GM21619 (cell line): ENCODE results near the gene SGF29.
"Not testable (repeated sequence)": the region's sequence is repeated elsewhere in the genome, so short reads cannot be mapped to it uniquely, and the experiment has no call there.

Source experiments
- ATAC-seq: cut with Tn5 transposase; IDR thresholded peaks from one replicate; pipeline ENCODE4 v1.9.1; 2021; ENCODE audit not compliant: unreplicated experiment

The SGF29 gene

DNA sequence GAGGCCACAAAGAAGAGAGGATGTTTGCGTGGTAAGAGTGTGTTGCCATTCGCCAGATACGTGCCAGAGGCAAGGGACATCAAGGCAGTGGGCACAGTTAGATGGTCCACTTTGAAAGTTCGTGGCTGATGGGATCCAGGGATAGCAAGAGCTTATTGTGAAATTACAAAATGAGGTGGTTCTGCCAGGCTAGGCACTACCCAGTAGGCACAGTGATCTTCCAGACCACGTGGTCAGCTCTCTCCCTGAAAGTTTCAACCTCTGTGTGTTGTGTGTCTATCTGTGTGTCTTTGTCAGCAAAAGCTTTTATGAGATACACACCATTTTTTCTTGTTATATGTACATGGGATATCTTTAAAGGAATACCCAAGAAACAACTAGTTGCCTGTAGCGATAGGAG, 9.5 kb downstream of the SGF29 start:
- ATAC-seq: no peak

GRCh38 chr16:28566233-28566925, 12.7 kb downstream of the SGF29 start:
- not testable (repeated sequence) for ATAC-seq

DNA sequence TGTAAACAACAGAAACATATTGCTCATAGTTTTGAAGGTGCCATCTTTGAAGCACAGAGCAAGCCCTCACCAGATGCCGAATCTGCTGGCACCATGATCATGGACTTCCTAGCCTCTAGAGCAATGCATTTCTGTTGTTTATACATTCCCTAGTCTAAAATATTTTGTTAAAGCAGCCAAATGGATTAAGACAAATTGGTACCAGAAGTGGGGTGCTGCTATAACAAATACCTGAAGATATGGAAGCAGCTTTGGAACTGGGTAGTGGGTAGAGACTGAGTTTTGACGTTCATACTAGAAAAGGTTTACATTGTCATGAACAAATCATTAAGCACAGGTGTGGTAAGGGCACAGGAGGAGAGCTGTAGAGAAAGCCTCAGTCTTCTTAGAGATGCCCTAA, 13.6 kb downstream of the SGF29 start:
- ATAC-seq: no peak

GRCh38 chr16:28569021-28569420, 15.3 kb downstream of the SGF29 start:
- ATAC-seq: no peak

DNA sequence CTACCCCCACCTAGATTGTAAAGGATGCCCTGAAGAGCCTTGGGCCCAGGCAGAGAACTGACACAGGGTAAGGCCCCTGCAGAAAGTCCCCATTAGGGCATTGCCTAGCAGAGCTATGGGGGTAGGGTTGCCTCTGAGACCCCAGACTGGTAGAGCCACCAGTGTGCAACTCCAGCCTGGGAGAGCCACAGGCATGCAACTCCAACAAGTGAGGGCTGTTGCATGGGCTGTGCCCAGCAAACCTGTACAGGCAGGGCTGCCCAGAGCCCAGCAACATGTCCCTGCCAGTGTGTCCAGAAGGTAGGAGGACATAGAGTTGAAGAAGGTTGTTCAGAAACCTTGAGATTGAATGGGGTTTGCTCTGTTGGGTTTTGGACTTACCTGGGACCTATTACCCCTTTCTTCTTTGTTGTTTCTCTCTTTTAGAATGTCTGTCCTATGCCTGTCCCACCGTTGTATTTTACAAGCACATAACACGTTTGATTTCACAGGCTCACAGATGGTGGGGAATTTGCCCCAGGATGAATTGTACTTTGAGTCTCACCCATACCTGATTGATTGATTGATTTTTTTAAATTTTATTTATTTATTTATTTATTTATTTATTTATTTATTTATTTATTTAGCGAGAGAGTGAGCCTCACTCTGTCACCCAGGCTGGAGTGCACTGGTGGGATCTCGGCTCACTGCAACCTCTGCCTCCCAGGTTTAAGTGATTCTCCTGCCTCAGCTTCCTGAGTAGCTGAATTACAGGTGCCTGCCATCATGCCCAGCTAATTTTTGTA, 16.4 kb downstream of the SGF29 start:
- ATAC-seq: no peak

DNA sequence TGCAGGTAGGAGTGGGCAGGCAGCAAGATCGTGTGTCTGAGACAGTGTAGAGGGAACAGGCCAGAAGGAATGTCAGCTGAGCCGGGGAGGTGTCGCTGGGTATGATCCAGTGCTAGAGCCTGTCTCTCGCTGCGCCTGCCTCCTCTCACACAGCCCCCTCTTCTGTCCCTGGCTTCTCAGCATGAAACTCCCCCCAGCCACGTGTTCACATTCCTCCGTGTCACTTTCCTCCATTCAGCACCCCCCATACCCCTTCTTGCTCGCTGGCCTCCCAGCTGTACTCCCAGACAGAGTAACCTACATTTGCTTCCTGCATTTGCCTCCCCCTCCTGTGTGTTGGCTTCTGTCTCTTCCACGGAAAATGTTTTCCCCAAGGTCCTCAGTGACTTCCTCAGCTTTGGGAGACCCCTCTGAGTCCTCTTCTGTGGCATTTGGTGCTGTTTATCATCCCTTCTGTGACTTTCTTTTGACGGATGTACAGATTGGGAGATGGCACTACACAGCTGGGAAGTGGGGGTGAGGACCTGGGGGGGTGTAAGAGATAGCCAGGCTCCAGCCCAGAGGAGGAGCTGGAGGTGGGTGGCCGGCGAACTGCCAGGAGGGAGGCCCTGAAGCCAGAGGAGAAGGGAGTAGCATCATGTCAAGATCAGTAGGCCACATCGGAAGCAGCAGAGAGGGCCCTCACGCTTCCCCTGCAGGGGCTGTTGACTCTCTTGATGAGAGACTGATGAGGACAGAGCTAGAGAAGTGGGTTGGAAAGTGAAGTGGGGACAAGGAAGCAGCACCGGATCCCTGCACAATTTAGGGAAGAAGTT, 19.2 kb downstream of the SGF29 start:
- ATAC-seq: no peak

DNA sequence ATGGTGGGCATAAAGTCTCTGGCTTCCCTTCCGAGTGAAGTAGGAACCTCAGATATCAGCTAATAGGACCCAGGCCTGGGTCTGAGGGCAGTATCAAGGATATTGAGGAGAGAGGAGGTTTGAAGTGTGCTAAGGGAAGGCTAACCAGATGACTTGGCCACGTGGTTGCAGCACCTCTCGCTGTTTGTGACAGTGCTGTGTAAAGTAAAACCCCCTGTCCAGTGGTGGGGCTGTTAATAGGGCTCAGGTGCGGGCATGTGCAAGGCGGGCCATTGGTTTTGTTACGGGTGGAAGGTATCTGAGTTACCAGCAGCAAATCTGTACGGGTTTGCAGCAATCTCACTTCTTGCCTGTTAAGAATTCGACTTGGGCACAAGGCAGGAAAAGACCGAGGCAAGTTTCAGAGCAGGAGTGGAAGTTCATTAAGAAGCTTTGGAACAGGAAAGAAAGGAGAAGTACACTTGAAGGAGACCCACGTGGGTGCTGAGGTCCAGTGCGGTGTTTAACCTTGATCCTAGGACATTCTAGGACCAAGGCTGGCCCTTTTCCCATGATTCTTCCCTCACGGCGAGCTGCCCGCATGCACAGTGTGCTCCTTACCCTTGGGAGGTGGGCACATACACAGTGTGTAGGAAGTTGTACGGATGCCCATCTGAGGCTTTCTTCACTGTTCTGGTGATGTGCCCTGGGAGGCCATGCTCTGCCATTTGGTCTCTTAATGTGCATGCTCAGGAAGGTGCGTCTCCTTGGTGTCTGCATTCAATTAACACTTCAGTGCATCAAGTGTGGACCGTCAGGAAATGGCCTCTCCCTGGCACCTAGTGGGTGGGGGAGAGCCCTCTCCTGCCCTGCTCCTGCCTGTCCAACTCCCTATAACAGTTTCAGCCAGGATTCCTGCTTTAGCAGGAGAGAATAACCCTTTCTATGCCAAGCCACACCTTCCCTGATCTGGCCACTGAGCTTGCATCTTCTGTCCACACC, 20.3 kb downstream of the SGF29 start:
- ATAC-seq: no peak

GRCh38 chr16:28574925-28575324, 21.2 kb downstream of the SGF29 start:
- ATAC-seq: no peak

- ATAC-seq: no peak
Observed at GRCh38 chr16:28575446-28576109, 21.9 kb downstream of the SGF29 start.

- ATAC-seq: no peak
Observed at GRCh38 chr16:28580726-28581315, 27.1 kb downstream of the SGF29 start.

GRCh38 chr16:28585674-28586073, 32.0 kb downstream of the SGF29 start:
- no peak for ATAC-seq

DNA sequence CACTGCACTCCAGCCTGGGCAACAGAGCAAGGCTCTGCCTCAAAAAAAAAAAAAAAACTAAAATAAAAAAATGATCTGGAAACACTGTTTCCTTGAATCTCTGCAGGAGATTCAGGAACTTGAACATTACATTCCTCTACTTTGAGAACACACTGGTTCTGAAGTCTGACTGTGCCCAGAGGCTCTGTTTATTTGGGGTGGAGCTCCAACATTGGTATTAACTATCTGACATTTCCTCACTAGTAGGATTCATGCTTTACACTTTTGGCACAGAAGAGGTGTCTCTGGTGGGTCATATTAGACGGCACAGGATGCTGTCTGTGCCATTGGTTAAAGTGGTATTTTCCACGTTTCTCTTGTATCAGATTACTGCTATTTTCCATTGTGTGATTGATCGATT, 32.7 kb downstream of the SGF29 start:
- ATAC-seq: no peak

DNA sequence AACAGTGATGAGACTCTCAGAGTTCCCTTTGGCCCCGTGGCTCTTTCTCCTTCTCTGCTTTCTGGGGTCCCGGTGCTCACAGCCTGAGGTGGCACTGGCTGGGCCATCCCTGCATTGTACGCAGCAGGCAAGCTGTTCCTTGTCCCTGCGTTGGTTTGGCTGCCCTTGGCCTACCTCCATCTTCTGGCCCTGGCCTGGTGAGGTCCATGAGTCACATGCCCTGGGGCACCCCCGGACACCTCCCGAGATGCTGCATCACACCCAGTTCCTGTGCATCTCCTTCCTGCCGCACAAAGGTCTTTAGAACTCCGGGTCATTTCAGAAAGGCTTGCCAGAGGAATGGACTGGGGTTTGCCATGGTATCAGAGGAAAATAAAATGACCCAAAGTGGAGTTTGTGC, 33.7 kb downstream of the SGF29 start:
- ATAC-seq: no peak

- ATAC-seq: no peak
Observed at GRCh38 chr16:28589069-28589468, 35.3 kb downstream of the SGF29 start.

GRCh38 chr16:28589930-28590329, 36.2 kb downstream of the SGF29 start:
- no peak for ATAC-seq

DNA sequence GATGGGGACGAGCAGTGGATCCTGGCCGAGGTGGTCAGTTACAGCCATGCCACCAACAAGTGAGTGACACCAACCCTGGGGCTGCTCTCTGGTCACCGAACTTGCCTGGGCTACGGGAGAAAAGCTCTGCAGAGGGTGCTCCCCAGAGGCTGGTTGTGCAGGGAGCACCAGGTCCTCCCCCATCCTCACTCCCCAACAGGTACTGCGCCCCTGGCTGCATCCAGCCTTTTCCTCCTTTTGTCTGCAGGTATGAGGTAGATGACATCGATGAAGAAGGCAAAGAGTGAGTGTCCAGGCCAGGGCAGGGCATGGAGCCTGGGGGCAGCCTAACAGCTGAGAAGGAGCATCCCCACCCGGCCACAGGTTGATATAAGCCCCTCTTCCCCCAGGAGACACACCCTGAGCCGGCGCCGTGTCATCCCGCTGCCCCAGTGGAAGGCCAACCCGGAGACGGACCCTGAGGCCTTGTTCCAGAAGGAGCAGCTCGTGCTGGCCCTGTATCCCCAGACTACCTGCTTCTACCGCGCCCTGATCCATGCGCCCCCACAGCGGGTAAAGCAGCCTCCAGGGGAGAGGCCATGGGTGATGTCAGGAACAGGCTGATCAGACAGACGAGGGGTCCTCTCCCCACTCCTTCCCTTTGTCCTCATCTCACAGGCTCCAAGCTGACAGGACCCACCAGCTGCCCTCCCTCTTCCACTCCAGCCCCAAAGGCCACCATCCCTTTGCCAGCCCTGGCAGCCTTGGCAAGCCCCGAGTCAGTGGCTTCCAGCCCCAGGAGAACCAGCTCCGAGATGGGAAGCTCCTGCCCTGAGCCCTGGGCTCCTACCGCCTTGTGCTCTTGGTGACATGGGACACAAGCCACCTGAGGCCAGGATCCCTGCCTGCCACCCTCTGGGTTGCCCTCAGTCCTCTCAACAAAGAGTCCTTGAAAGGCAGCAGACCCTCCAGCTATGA, 36.9 kb downstream of the SGF29 start:
- no peak for ATAC-seq

- ATAC-seq: no peak
Observed at GRCh38 chr16:28591355-28591754, 37.6 kb downstream of the SGF29 start.

- no peak for ATAC-seq
Observed at GRCh38 chr16:28592511-28592910, 38.8 kb downstream of the SGF29 start.
